SU-DHL-6 (cell line): ENCODE data around the gene EPSTI1.

Source experiments
- H2AFZ ChIP-seq: fragments of 200-600 bp; sonication (generic); 2 replicates; pipeline ENCODE4 v1.6.1; 2014; ENCODE audit warnings: low read depth, mild to moderate bottlenecking, moderate library complexity, mixed read lengths, antibody characterized with exemption, low read length; ENCODE audit not compliant: severe bottlenecking
- H3F3A ChIP-seq: fragments of 200-600 bp; shearing (Covaris generic); 2 replicates; pipeline ENCODE4 v1.6.0; 2016; ENCODE audit warnings: antibody characterized with exemption, mild to moderate bottlenecking; ENCODE audit not compliant: insufficient read depth
- H3K27ac ChIP-seq: fragments of 200-600 bp; sonication (generic); 2 replicates; pipeline ENCODE4 v1.5.1; 2016; ENCODE audit warnings: low read depth, mild to moderate bottlenecking, low read length, moderate library complexity, mixed read lengths
- H3K27me3 ChIP-seq: fragments of 200-600 bp; sonication (generic), shearing (Covaris generic); 2 replicates; pipeline ENCODE4 v1.6.0; 2014; ENCODE audit warnings: mild to moderate bottlenecking, low read length
- H3K36me3 ChIP-seq: fragments of 200-600 bp; sonication (generic); 2 replicates; pipeline ENCODE4 v1.6.1; 2014; ENCODE audit warnings: mild to moderate bottlenecking, low read length, mixed read lengths
- H3K4me2 ChIP-seq: fragments of 300-600, 200-600 bp; shearing (Covaris generic), sonication (generic); 2 replicates; pipeline ENCODE4 v1.6.0; 2014; ENCODE audit warnings: low read length, low read depth, mild to moderate bottlenecking; ENCODE audit not compliant: poor library complexity, severe bottlenecking
- H3K4me3 ChIP-seq: fragments of 200-600 bp; sonication (generic); 2 replicates; pipeline ENCODE4 v1.5.1; 2014; ENCODE audit warnings: antibody characterized with exemption, low read length, mild to moderate bottlenecking, mixed read lengths; ENCODE audit not compliant: insufficient read depth, poor library complexity, severe bottlenecking
- H3K79me2 ChIP-seq: fragments of 200-600 bp; sonication (generic); 2 replicates; pipeline ENCODE4 v1.6.1; 2014; ENCODE audit warnings: mild to moderate bottlenecking, low read length, moderate library complexity; ENCODE audit not compliant: insufficient read depth
- H3K9ac ChIP-seq: fragments of 200-600 bp; sonication (generic); 2 replicates; pipeline ENCODE4 v1.7.0; 2014; ENCODE audit warnings: mild to moderate bottlenecking, low read length
- H3K9me2 ChIP-seq: fragments of 200-600 bp; sonication (generic); replicated peaks from 2 replicates; pipeline ENCODE4 v1.6.1; 2014; ENCODE audit warnings: low read length; ENCODE audit not compliant: insufficient read depth
- H3K9me3 ChIP-seq: fragments of 200-600 bp; sonication (generic); 2 replicates; pipeline ENCODE4 v1.6.1; 2014; ENCODE audit warnings: low read length, mixed read lengths; ENCODE audit not compliant: insufficient read depth
- H4K20me1 ChIP-seq: fragments of 200-600 bp; sonication (generic); 2 replicates; pipeline ENCODE4 v1.6.1; 2014; ENCODE audit warnings: low read depth, mild to moderate bottlenecking, antibody characterized with exemption, low read length, moderate library complexity, mixed read lengths
- CTCF ChIP-seq: fragments of 200-600 bp; sonication (generic); IDR thresholded peaks from one replicate; pipeline ENCODE4 v1.5.1; 2017; ENCODE audit warnings: antibody characterized with exemption, mild to moderate bottlenecking, low read length, moderate library complexity; ENCODE audit not compliant: insufficient read depth, poor library complexity, severe bottlenecking
- EZH2phosphoT487 ChIP-seq: fragments of 200-600 bp; sonication (generic), shearing (Covaris generic); conservative IDR thresholded peaks from 2 replicates; pipeline ENCODE4 v1.6.1; 2018; ENCODE audit warnings: mild to moderate bottlenecking, antibody characterized with exemption, low read length, moderate library complexity, mixed read lengths

EPSTI1 gene

GRCh38 chr13:42836930-42837690 lies 154.9 kb downstream of the EPSTI1 start:
- no peaks in the 10 kb centered on the region for H3K79me2 ChIP-seq
- no peak overlapping the region for H3K4me2 ChIP-seq
- no peak overlapping the region for H3K4me3 ChIP-seq
- H3K27ac ChIP-seq = no peak overlapping the region
- H3F3A ChIP-seq = no peaks in the 10 kb centered on the region
- no peak overlapping the region for H3K9ac ChIP-seq
- TF ChIP-seq CTCF (no peak), EZH2phosphoT487 (no peak)
- H2AFZ ChIP-seq = no peak overlapping the region
- H3K36me3 ChIP-seq = no peaks in the 10 kb centered on the region
- no peaks in the 10 kb centered on the region for H4K20me1 ChIP-seq
- no peaks in the 10 kb centered on the region for H3K27me3 ChIP-seq
- no peaks in the 10 kb centered on the region for H3K9me2 ChIP-seq
- H3K9me3 ChIP-seq = no peaks in the 10 kb centered on the region
